TTC549 (cell line): Measurements from ENCODE around the gene KYNU.
"Not testable (repeated sequence)": the region's sequence is repeated elsewhere in the genome, so short reads cannot be mapped to it uniquely, and the experiment has no call there.

Experiments
- FAIRE-seq: peaks from 2 replicates; lab custom pipeline; 2012; peaks lifted over from hg19 to GRCh38; lab: Jason Lieb, UNC

The KYNU gene

DNA sequence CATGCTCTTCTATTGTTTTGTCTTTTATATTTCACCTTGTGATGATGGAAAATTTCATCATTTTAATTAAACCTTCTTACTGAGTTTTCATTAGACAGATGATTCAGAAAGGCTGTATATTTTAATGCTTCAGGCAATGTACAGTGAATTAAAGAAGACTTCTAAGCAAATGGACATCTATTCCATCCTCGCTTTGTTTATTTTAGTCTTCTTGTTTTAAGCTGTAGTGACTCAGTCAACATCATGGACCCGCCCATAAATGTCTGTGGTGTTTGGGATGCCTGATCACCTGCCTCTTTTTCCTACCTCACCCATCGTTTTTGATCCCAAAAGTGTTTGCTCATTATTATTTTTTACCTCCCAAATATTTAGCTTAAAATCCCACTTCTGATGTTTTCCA, 43.1 kb downstream of the KYNU start:
- no peak for FAIRE-seq

DNA sequence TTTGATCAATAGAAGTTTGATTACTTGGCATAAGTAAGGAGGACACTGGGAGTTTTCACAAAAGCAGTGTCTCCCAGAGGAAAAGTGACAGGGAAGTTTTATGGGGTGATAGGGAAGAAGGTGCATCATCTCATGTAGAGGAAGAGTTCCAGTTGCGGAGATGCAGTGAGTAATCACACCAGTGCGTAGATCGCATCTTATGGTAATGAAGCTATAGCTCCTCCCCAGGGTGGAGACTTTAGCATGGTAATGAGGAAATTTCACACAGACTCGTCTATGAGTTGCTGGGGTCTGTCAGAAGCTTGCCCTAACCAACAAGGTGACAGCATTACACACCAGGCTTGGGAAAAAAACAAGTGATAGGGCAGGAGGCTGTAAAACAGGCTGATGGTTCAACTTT, 49.0 kb downstream of the KYNU start:
- FAIRE-seq, result no peak

DNA sequence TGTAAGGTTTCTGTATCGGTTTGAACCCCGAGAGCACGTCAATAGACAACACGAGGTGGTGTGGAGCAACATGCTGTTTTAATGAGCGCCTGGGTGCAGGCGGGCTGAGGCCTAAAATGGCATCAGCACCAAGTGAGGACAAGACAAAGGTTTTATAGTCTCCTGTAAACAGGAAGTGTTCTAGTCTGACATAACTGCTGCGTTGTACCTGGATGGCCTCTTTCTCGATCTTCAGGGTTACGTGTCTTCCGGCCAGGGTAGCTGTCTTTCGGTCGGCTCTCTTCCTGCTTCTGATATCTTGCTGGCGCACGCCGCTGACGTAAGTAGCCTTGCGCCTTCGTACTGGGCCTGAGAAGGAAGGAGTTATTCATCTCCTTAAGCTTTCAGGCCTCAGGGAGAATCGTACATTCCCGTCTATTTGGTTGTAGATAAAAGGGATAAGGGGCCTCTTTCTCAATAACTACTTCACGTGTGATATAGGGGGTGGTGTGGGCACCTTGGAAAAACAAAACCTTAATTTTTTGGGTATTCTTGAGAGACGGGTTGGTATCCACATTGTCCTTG, 53.5 kb downstream of the KYNU start:
- no peak for FAIRE-seq

DNA sequence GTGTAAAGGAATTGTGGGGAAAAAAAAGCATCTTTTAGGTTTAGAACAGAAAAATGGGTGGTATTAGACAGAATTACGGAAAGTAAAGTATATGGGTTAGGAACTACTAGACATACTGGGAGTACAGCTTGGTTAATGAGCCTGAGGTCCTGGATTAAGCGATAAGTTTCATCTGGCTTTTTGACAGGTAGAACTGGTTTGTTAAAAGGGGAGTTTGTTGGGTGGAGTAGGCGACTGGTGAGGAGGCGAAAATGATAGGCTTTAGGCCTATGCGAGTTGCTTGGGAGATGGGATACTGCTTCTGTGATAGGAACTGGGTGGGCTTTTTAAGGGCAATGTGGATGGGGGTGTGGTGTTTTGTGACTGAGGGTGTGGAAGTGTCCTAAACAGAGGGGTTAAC, 56.5 kb downstream of the KYNU start:
- no peak for FAIRE-seq

DNA sequence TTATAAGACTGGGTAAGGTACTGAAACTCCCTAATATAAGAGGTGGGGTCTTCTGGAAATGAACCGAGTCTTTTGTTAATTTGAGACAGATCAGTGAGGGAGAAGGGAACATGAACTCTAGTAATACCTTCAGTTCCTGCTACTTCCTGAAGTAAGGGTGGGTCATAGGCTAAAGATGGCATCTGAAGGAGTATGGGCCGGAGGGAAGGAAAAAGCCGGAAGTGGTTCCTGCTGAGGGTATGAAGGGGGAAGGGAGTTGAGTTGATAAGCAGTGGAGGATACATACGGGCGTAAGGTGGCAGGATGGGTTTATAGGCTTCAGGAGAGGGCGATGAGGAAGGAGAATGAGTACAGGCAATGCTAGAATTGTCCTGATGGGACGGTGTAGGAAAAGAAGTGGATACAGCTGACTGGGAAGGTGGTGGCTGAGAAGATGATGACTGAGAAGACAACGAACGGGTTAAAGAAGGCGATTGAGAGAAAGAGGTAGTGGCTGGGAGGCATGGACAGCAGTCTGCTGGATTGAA, 58.2 kb downstream of the KYNU start:
- FAIRE-seq, result no peak

DNA sequence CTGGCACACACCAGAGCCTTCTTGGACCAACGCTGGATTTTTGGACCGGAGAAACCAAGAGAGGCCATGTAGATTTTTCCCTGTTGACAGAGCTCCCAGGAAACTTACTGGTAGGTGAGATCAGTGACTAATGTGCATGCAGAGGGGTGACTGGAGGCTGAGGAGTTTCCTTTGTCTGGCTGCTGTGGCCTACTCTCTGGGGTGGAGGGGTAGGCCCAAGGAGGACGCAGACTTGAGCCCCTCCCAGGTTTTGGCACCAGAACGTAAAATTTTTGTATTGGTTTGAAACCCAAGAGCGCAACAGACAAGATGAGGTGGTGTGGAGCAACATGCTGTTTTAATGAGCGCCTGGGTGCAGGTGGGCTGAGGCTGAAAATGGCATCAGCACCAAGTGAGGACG, 59.2 kb downstream of the KYNU start:
- no peak for FAIRE-seq

DNA sequence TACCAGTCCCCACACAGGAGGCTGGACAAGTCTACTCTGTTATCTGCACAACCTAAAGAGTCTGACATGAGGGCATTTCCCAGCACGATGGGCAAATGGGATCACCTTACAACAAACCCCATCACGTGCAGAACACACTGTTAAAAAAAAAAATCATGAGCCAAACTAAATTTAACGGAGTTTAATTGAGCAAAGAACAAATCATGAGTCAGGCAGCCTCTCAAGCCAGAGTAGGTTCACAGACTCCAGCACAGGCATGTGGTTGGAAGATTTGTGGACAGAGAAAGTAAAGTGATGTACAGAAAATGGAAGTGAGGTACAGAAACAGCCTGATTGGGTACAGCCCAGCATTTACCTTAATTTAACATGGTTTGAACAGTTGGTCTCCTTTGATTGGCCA, 59.9 kb downstream of the KYNU start:
- FAIRE-seq, result no peak

- no peak for FAIRE-seq
These were observed 60.8 kb downstream of the KYNU start for GRCh38 chr2:142938240-142938639.

DNA sequence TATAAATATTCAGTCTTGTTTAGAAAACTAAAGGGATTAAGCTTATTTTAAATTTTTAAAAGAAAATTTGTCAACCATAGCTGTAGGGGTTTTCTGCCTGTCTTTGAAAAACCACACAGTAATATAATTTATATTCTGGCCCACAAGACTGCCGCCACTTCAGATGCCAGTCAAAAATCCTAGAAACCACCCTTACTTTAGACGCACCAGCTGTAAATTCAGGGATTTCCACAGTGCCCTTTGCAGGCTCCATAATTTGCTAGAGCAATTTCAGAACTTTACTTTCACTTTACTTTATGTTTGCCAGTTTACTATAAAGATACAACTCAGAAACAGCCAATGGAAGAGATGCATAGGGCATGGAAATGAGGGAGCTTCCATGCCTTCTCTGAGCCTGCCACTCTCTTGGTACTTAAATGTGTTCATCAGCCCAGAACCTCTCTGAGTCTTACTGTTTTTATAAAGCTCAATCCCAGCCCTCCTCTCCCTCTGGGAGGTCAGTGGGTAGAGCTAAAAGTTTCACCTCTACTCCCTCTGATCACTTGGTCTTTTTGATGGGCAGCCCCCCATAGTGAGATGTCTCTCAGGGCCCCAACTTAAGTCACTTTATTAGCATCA, 63.3 kb downstream of the KYNU start:
- FAIRE-seq, result no peak

- FAIRE-seq, result no peak
These were observed 65.2 kb downstream of the KYNU start for GRCh38 chr2:142942690-142943089.

DNA sequence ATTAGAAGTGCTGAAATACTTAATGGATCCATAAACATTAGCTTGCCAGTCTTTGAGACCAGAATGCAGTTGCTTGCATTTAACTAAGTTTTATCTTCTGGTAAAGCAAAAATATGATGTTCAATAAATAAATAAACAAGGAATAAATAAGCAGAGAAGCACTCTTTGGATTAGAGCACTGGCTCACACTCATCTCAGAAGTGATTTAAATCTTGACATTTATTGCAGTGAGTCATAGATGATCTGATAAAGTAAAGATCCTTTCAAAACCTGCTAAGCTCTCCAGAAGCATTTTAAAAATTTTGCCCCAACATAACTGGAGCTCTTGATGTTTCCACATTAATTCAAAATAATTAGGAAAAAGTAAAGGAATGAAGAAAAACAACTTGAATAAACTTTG, 66.8 kb downstream of the KYNU start:
- FAIRE-seq, result no peak

GRCh38 chr2:142944721-142945120, 67.3 kb downstream of the KYNU start:
- FAIRE-seq, result no peak

GRCh38 chr2:142946941-142947340, 69.5 kb downstream of the KYNU start:
- no peak for FAIRE-seq

DNA sequence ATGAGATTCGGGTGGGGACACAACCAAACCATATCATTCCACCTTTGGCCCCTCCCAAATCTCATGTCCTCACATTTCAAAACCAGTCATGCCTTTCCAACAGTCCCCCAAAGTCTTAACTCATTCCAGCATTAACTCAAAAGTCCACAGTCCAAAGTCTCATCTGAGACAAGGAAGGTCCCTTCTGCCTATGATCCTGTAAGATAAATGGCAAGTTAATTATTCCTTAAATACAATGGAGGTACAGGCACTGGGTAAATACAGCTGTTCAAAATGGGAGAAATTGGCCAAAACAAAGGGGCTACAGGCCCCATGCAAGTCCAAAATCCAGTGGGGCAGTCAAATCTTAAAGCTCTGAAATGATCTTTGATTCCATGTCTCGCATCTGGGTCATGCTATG, 71.3 kb downstream of the KYNU start:
- not testable (repeated sequence) for FAIRE-seq

GRCh38 chr2:142950323-142950722, 72.9 kb downstream of the KYNU start:
- not testable (repeated sequence) for FAIRE-seq

DNA sequence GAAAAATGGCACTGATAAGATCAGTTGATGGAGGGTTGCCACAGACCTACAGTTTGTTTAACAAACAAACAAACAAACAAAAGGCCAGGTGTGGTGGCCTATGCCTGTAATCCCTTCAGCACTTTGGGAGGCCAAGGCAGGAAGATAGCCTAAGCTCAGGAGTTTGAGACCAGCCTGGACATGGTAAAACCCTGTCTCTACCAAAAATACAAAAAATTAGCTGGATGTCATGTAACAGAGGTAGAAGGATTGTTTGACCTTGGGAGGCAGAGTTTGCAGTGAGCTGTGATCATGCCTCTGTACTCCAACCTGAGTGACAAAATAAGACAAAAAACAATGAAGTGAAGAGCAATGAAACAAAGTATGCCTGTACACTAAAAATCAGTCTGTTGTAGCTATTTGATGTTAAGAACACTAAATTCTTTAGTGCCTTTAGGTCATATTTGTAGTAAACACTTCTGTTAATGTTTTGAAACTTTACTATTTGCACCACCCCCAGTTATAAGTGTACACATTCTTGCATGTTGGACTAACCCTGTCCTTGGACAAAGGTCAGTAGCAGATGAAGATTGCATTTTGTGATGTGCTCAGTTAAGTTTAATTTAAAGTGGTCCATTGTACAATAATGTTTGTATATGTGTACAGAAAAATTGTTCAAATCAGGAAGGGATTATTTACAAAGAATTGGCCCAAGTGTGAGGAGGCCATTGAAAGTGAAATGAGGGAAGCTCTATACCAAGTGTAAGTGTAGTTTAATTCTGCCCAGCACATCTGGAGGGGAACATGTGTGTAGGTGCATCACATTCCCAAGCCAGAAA, 73.9 kb downstream of the KYNU start:
- FAIRE-seq, result no peak

DNA sequence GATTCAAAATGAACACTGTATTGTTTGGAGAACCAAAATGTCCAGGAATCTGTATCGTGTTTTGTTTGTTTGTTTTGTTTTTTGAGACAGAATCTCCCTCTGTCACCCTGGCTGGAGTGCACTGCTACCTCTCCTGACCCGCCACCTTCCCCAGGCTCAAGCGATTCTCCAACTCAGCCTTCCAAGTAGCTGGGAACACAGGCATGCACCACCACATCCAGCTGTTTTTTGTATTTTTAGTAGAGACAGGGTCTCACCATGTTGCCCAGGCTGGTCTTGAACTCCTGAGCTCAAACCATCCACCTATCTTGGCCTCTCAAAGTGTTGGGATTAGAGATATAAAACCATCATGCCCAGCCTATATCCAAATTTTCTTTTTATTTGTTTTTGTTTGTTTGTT, 74.6 kb downstream of the KYNU start:
- no peak for FAIRE-seq

DNA sequence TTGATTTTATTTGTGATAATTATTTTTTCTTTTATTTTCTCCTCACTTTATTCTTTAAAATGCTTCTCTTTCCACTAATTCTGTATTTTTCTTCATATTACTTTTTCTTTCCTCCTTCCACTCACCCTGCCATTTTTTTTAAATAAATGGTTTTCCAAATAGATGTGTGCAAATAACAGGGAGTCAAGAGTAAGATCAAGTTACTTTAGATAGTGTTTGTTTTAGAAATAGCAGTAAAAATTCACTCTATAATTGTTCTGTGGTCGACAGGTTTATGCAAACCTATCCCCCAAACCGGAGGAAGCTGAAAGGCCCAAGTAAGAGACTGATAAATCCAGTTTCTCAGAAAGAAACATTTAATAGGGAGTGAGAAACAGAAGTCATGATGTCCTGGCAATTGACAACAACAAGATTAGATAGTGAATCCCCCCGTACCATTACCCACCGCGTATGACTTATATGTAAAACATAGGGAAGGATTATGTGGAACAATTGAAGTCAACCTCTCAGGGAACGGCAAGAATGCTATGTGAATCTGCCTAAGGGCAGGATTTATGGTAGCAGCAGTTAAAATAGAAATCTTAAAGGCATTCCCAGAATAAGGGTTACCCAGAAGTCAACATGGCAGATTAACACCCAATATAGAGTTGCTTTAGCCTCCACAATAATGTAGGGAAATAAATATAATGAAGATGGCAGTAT, 75.5 kb downstream of the KYNU start:
- FAIRE-seq, result no peak

- FAIRE-seq, result no peak
These were observed 77.0 kb downstream of the KYNU start for GRCh38 chr2:142954493-142954892.

GRCh38 chr2:142957144-142957543, 79.7 kb downstream of the KYNU start:
- no peak for FAIRE-seq

- FAIRE-seq, result no peak
These were observed 83.7 kb downstream of the KYNU start for GRCh38 chr2:142961202-142961601.

DNA sequence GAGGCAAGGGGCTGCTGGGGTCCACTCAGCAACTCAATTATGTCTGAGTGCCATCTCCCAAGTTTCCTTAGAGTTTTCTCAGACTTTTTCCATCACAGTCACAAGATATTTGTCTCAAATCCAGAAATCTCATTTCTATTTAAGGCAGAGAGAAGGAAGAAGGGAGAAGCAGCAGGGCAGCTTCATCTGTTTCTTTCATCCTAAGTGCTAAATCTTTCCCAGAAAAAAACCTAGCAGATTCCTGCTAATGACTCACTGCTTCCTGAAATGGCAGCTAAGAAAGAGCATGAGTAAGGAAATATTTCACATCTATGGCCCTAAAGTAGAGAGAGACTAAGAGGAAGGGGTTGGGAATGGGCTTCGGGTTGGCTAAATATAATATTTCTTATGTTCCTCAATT, 88.0 kb downstream of the KYNU start:
- FAIRE-seq, result no peak

- FAIRE-seq, result no peak
These were observed 88.8 kb downstream of the KYNU start for GRCh38 chr2:142966284-142966683.
